ENCODE data around the gene FLYWCH1.
A peak's percentile ranks its signal among the peaks of the same experiment; 100 is the strongest.

Gene FLYWCH1

DNA sequence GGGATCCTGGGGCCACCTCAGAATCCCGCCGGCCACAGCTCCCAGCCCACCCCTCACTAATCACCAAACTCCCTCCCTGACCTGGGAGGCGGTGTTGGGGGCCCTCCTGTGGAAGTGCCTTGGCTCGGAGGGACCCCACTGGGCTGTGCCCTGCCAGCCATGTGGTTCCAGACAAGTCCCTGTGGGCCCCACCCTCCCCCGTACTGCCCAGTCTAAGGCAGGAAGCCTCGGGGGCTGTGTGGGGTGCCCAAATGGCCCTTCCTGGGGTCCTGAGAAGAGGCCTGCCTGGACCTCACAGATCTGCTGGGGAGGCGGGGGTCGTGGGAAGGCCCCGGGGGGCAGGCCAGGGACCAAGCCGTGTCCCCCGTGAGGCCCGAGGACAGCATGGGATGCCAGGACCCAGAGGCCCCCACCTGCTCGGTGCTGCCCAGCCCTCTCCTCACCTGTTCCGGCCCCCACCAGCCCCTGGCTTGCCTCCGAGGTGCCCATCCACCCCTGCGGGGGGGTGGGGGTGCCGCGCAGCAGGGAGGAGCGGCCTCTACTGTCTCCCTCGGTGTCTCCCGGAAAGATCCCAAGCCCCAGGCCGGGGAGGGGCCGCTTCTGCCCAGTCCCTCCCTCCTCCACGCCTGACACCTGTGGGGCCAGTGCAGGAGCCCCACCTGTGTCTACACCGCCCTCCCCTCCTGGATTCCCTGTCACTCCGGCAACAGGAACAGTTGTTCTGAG, 43.1 kb downstream of the FLYWCH1 start:
- DNase-seq = no peak

DNA sequence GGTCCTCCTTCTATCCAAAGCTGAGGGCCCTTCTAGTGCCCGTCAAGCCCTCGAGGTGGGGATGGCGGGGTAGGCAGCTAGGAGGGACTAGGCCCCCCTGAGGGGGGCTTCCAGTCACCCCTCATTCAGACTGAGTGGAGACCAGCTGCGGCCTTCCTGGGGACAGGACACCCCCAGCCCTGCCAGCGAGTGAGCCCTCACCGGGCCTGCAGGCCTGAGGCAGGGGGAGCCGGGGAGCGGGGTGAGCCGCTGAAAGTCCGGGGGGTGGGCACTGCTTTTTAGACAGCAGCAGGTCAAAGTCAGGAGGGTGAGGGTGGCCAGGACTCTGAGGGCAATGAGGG, 43.7 kb downstream of the FLYWCH1 start:
- DNase-seq = no peak

DNA sequence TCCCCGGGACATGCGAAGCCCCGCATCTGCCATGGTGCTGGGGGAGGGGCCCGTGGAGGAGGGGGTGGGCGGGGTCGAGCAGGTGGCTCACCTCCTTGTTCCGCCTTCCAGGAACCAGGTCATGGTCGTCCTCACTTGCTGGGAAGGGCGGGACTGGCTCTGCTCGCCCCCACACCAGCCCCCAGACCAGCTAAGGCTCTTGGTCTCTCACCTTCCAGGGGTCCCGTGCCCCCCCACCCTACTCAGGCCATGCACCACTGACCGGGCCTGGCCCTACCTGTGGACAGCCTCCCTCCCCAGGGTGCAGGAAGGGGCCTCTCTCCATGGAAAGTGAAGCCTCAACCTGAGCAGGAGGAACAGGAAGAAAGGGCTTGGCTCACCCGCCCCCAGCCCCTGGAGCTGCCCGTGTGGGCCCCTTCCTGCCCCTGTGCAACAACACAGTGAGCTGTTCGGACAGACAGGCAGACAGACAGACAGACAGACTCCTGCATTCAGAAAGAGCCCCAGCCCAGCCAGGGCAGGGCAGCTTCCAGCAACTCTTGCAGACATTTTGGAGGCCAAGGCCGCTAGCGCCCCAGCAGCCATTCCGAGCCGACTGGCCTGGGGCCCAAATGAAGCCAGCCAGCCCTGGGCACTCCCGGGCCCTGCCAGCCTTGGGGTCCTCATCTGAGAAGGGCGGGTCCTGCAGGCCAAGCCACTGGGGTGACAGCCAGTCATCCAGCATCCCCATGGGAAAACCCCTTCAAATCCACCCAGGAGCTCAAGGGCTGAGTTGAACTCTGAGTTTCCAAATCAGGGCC, 44.2 kb downstream of the FLYWCH1 start:
- no peak for DNase-seq

DNA sequence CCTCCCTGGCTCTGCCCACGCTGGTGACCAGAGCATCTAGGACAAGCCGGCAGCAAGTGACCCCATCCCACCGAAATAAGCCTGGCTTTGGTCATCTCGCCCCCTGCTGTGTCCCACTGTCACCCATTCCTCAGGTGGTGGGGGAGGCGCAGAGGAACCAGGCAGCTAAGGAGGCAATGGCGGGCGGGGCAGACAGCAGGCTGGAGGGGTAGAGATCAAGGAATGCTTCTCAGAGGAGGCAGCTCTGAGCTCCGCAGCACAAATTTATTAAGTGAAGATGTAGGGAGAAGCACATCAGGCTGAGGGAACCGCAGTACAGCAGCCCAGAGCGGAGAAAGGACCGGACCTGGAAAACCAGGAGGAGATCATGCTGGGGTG, 44.8 kb downstream of the FLYWCH1 start:
- no peak for DNase-seq

DNA sequence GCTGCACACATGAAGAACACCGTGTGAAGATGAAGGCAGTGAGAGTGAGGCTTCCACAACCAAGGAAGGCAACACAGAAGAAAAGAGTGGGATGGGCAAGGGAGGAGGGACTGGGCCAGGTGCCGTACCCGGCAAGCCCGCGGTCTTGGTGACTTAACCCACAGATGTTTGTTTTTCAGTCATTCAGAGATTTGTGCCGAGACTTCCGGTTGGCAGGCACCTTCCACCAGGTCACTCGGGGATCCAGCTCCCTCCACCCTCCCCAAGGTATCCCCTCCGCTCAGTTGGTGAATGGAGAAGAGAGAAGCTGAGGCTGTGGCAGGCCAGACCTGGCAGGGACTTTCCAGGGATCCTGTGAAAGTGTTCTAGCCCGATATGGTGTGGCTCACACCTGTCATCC, 47.5 kb downstream of the FLYWCH1 start:
- no peak for DNase-seq

DNA sequence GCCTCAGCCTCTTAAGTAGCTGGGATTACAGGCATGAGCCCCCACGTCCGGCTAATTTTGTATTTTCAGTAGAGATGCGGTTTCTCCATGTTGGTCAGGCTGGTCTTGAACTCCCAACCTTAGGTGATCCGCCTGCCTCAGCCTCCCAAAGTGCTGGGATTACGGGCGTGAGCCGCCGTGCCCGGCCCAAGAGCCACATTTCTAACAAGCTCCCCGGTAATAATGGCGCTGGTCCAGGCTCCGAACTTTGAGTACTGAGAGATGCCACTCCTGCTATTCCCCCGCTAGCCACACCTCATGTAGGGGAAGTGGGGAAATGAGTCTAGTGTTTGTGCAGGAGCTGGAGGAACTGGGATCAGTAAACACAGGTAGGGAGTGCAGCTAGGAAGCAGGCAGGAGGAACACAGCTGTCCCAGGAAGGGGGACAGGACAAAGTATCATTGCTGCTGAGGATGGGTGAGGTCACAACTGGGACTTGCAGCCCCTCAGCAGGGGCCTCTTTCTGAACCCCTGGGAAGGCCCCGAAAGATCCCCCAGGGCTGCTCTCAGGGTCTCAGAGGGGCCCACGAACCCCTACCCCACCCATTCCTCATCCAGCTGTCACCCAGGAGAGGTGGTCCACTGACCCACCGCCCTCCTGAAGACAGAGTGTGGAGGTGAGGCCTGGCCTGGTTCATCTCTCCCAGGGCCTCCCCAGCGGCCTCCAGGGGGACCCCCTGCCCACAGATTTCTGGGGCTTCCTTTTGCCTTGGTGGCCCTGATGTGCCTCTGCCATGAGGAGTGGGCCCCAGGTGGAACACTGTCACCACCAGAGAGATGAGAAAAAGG, 48.7 kb downstream of the FLYWCH1 start:
- DNase-seq = no peak

DNA sequence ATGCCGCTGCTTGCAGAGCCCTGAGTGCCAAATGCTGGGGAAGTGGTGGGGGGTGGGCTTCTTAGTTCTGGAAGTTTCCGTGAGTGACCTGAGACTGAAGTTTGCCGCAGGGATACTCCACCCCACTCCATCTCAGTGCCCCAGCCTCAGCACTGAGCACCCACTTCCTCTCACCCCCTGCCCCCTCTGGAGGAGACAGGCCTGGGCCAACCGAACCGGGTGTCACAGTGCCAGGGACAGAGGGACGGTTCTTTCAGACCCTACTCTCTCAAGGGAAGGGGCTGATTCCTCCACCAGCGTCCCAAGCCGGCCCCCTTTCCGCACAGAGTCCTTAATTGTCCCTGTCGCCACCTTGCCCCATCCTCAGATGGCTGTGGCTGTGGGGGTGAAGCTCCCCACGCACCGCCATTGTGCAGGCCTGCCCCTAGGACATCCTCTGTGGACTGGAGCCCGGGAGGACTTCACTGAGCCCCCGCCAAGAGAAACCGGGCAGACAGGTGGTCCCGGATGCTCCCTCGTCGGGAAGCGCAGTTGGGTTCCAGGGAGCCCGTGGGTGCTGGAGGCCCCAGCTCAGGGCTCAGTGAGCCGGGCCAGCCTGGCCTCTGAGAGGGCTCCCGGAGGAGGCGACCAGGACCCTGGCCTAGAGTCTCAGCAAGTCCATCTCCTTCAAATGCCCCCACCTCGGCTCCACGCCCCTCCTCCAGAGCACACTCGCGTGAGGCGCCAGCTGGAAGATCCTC, 50.8 kb downstream of the FLYWCH1 start:
- DNase-seq = no peak

DNA sequence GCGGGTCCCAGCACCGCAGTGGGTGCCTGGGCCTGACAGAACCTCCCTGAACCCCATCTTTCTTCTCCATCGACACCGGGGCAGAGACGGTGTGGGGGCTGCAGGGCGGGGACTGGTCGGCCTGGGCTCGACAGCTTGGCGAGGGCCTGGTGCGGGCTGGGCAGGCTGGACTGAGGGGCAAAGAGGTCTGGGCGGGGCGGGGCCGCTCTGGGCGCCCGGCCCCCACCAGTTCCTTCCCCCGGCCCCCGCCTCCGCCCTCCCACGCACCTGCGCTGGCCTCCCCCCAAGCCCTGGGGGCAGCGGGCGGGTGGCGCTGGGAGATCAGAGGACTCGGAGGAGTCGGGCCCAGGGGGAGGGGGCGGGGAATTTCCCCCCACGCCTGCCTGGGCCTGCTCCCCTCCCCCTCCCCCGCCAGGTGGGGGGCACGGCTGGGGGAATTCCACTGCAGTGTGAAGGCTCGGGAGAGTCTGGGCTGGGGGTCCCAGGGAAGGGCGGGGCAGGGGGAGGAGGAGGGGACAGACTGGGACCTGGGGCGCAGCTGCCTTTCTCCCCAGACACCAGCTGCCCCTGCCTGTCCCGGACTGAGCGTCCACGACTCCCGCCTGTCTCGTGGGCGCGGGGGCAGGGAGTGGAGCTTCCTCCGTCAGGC, 51.5 kb downstream of the FLYWCH1 start:
- peak; percentile 52 to 73 for DNase-seq

DNA sequence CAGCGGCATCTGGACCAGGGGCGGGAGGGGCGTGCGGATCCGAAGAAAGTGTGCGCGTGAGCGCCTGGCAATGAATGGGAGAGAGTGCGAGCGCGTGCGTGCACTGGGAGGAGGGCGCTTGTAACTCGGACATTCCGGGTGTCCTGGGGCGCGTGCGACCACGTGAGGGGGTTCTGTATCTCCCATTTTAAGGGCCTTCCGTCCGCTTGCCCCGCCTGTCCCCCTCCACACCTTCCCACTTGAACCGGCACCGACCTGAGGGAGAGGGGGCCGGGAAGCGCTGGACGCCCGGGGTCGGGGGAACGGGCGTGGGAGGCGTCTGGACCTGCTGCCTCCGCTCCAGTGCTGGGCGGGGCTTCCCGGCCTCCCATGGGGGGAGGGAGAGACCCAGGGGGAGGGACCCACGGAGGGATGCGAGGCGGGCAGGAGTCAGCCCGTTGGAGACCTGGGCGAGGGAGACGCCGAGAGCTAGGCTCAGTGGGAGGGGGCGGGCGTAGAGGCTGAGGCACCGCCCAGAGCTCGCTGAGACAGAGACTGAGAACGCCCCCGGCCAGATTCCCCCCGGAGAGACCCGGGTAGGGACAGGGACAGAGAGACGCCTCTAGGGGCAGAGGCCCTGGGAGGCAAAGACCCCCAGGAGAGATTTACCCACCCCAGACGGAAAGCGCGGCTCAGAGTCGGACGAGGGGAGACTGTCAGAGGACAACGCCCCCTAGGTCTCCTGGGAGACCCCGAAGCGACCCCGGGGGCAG, 52.2 kb downstream of the FLYWCH1 start, which contains the start of gene KREMEN2:
Gene KREMEN2, plus strand, starts transcription at position 553 of the 752 bp plus-strand sequence. CDS start 246 bp downstream, outside the sequence.
- DNase-seq = peak; percentile 52 to 56

- DNase-seq = peak; percentile 41 to 51
Measured at GRCh38 chr16:2964475-2965336, 53.0 kb downstream of the FLYWCH1 start.

- DNase-seq = no peak
Measured at GRCh38 chr16:2966043-2966807, 54.5 kb downstream of the FLYWCH1 start.

DNA sequence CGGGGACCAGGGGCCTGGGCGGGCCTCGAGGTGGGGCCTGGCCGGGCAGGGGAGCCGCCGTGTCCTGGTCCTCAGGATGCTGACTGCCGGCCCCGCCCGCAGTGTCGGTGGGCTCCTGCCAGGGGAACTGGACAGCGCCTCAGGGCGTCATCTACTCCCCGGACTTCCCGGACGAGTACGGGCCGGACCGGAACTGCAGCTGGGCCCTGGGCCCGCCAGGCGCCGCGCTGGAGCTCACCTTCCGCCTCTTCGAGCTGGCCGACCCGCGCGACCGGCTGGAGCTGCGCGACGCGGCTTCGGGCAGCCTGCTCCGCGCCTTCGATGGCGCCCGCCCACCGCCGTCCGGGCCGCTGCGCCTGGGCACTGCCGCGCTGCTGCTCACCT, 55.1 kb downstream of the FLYWCH1 start:
- DNase-seq = no peak

- no peak for DNase-seq
Measured at GRCh38 chr16:2967211-2967631, 55.5 kb downstream of the FLYWCH1 start.

DNA sequence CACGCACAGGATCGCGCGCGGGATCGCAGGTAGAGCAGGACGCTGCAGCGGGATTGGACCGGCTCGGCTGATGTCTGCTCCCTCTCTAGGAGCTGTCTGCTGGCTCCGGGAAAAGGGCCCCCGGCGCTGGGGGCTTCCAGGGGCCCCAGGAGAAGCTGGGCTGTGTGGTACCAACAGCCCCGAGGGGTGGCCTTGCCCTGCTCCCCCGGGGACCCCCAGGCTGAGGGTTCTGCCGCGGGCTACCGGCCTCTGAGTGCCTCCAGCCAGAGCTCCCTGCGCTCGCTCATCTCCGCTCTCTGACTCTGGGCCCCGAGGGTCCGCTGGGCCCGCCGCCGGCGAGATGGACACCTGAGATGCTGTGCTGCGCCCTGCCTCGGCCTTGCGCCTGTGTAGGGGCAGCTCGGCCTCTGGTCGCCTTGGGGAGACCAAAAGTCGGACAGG, 56.0 kb downstream of the FLYWCH1 start:
- DNase-seq = no peak

GRCh38 chr16:2968368-2968737, 56.6 kb downstream of the FLYWCH1 start:
- no peak for DNase-seq

DNA sequence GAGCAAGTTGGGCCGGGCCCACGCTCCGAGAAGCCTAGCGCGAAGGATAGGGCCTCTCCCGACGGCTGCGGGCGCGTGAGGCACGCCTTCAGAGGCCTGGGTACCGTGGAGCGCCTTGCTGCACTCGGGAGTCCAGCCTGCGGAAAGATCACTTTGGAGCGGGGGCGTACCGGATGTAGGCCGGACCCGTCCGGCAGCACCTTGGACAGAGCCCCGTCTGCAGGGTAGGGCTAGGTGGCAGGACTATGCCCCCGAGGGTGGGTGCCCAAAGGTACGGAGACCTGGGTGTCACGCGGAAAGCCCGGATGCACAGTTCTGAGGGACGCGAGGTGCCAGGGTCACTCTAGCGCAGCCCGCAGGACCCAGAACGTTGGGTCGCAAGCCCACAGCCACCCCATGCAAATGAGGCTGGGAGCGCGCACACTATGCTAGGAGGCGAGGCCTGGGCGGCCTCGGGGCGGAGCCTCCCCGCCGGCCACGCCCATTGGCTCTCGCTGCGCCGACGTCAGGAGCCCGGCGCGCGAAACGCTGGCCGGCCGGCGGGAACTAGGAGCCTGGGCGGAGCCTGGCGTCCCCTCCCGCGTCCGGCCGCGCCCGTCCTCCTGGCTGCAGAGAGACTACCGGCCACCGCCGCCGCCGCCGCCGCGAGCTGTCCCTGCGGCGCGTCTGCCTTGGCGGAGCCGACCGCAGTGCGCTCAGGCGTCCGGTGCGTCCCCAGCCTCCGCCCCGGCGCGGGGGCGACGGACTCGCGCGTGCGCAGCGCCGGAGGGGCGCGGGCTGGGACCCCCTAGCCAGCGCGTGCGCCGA, 57.2 kb downstream of the FLYWCH1 start, which contains the start of gene PAQR4:
Gene PAQR4, plus strand, starts transcription at position 611 of the 807 bp plus-strand sequence. CDS start 327 bp downstream, outside the sequence.
- DNase-seq = peak; percentile 71 to 72

- DNase-seq = peak; percentile 58 to 73
Measured at GRCh38 chr16:2969545-2970521, 58.1 kb downstream of the FLYWCH1 start.
